Endodermal cell (in vitro differentiated cells): ENCODE measurements around the gene KIAA0513. TPM values are rescaled to one million over a fixed set of nuclear protein-coding genes. Genes with fewer than 3 reads are reported as not detected.
"Not testable (repeated sequence)": the region's sequence is repeated elsewhere in the genome, so short reads cannot be mapped to it uniquely, and the experiment has no call there.

Source experiments
- DNase-seq: peaks from one replicate; pipeline ENCODE4 v3.0.0-alpha.2; 2017
- H3K27ac ChIP-seq: 2 replicates; pipeline ENCODE4 v1.5.1; 2013; ENCODE audit warnings: mild to moderate bottlenecking, low read depth, low read length, moderate library complexity
- H3K27me3 ChIP-seq: 2 replicates; pipeline ENCODE4 v1.6.1; 2013; ENCODE audit warnings: mild to moderate bottlenecking, low read length, moderate library complexity; ENCODE audit not compliant: insufficient read depth, control insufficient read depth, poor library complexity, severe bottlenecking
- H3K36me3 ChIP-seq: 2 replicates; pipeline ENCODE4 v1.7.0; 2013; ENCODE audit warnings: mild to moderate bottlenecking, low read length, moderate library complexity; ENCODE audit not compliant: control insufficient read depth, insufficient read depth
- H3K4me1 ChIP-seq: one replicate; pipeline ENCODE4 v1.7.0; 2013; ENCODE audit warnings: low read length; ENCODE audit not compliant: control insufficient read depth, insufficient read depth
- H3K4me3 ChIP-seq: 2 replicates; pipeline ENCODE4 v1.5.1; 2013; ENCODE audit warnings: mild to moderate bottlenecking, low read length, moderate library complexity
- H3K9ac ChIP-seq: 2 replicates; pipeline ENCODE4 v1.6.1; 2013; ENCODE audit warnings: mild to moderate bottlenecking, low read length, moderate library complexity; ENCODE audit not compliant: poor library complexity, severe bottlenecking; ENCODE audit errors: extremely low read depth
- H3K9me3 ChIP-seq: 2 replicates; pipeline ENCODE4 v1.6.1; 2013; ENCODE audit warnings: mild to moderate bottlenecking, low read length, moderate library complexity; ENCODE audit not compliant: control insufficient read depth
- H3K27ac Mint-ChIP-seq: 2 replicates; pipeline ENCODE4 v1.8.0; 2020; ENCODE audit warnings: mixed read lengths
- H3K27me3 Mint-ChIP-seq: 2 replicates; pipeline ENCODE4 v1.8.0; 2021; ENCODE audit warnings: mild to moderate bottlenecking, mixed read lengths; ENCODE audit not compliant: insufficient read depth
- H3K36me3 Mint-ChIP-seq: 2 replicates; pipeline ENCODE4 v1.8.0; 2020; ENCODE audit warnings: low read depth, mixed read lengths
- H3K4me1 Mint-ChIP-seq: 2 replicates; pipeline ENCODE4 v1.8.0; 2020; ENCODE audit warnings: mixed read lengths
- H3K4me3 Mint-ChIP-seq: 2 replicates; pipeline ENCODE4 v1.8.0; 2020; ENCODE audit warnings: mild to moderate bottlenecking, moderate library complexity, mixed read lengths
- H3K9me3 Mint-ChIP-seq: 2 replicates; pipeline ENCODE4 v1.8.0; 2020; ENCODE audit warnings: mild to moderate bottlenecking, mixed read lengths
- WGBS, 2 experiments: methylation state at CpG; one replicate each; pipeline versions ENCODE4 v1.1.5 to v1.1.7; 2013; ENCODE audit warnings: missing lambda C conversion rate in 2 of 2, mixed read lengths in 1 of 2; ENCODE audit not compliant: insufficient coverage in 1 of 2, insufficient read length in 1 of 2; 5-methylcytosine and 5-hydroxymethylcytosine counted together
- total RNA-seq, 2 donors: library from RNA; stranded (reverse); fragmentation: NEBNext Ultra II Directional in 1 of 2; extraction: Animal tissue kit (Norgen Biotek cat#: 25700) in 1 of 2; gene quantifications; 2 replicates in 1 of 2; 3 replicates in 1 of 2; pipeline ENCODE4 v1.2.1, GENCODE V29; 2021
- TF ChIP-seq, protein P1 (sequence below): fragments of 200-600 bp; sonication (generic); conservative IDR thresholded peaks from 2 replicates; pipeline ENCODE4 v1.5.0; 2021; ENCODE audit warnings: antibody characterized with exemption, mild to moderate bottlenecking

The KIAA0513 gene
- total RNA-seq, 2 donors from 2014 or later = 9.2 to 16.0 TPM

DNA sequence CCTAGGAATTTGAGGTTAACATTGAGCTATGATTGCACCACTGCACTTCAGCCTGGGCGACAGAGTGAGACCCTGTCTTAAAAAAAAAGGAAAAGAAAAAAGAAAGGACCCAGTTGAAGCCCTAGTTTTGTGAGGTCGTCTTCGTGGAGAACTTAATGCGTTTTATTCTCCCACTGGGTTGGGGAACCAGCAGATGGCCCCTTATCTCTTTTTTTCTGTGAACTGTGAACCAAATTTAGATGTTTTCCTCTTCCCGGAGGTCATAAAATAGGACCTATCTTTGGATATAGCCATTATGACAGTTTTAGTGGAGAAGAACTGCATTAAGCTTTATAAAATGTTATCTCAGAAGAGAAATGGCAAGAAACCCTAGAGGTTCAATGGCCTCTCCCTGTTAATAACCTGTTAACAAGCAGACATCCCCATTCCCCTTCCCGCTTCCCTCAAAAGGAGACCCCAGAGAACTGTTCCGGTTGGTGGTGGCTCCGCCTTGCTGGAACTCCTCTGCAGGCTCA, 23.5 kb downstream of the KIAA0513 start:
- H3K9me3 ChIP-seq = no peaks in the 10 kb centered on the region
- DNase-seq = no peak
- Mint-ChIP-seq H3K4me1 (peaks cover 24% of the 10 kb centered on the region), H3K27me3 (no peaks in the 10 kb centered on the region), H3K4me3 (no peak overlapping the region), H3K36me3 (no peaks in the 10 kb centered on the region), H3K9me3 (no peaks in the 10 kb centered on the region), H3K27ac (no peak overlapping the region)
- TF ChIP-seq, protein P1, sequence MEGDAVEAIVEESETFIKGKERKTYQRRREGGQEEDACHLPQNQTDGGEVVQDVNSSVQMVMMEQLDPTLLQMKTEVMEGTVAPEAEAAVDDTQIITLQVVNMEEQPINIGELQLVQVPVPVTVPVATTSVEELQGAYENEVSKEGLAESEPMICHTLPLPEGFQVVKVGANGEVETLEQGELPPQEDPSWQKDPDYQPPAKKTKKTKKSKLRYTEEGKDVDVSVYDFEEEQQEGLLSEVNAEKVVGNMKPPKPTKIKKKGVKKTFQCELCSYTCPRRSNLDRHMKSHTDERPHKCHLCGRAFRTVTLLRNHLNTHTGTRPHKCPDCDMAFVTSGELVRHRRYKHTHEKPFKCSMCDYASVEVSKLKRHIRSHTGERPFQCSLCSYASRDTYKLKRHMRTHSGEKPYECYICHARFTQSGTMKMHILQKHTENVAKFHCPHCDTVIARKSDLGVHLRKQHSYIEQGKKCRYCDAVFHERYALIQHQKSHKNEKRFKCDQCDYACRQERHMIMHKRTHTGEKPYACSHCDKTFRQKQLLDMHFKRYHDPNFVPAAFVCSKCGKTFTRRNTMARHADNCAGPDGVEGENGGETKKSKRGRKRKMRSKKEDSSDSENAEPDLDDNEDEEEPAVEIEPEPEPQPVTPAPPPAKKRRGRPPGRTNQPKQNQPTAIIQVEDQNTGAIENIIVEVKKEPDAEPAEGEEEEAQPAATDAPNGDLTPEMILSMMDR = no peak
- no peak overlapping the region for H3K4me3 ChIP-seq
- H3K36me3 ChIP-seq = no peaks in the 10 kb centered on the region
- H3K9ac ChIP-seq = no peak overlapping the region
- H3K27ac ChIP-seq = no peak overlapping the region
- 91 to 92% methylated on average over 8 of the region's 8 CpGs for WGBS, 2 experiments
- peaks cover 8% of the 10 kb centered on the region for H3K4me1 ChIP-seq
- H3K27me3 ChIP-seq = no peaks in the 10 kb centered on the region

DNA sequence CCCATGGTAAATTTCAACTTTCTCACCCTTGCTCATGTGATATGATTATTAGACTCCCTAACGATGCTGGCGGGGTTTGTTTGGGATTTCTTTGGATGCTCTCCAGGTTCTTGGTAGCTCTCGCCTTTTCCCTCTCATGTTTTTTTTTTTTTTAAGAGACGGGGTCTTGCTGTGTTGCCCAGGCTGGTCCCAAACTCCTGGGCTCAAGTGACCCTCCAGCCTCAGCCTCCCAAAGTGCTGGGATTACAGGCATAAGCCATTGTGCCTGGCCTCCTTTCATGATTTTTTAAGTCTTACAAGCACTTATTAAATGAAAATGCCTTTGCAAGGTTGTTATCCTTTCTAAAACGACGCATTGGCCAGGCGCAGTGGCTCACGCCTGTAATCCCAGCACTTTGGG, 24.1 kb downstream of the KIAA0513 start:
- Mint-ChIP-seq H3K9me3 (no peaks in the 10 kb centered on the region), H3K4me3 (no peak overlapping the region), H3K4me1 (peaks cover 26% of the 10 kb centered on the region), H3K36me3 (no peaks in the 10 kb centered on the region), H3K27me3 (no peaks in the 10 kb centered on the region), H3K27ac (no peak overlapping the region)
- DNase-seq = no peak
- no peaks in the 10 kb centered on the region for H3K9me3 ChIP-seq
- WGBS, 2 experiments = 89 to 94% methylated on average over 6 to 8 of the region's 8 CpGs
- TF ChIP-seq, protein P1 = no peak
- no peaks in the 10 kb centered on the region for H3K27me3 ChIP-seq
- H3K4me1 ChIP-seq = peaks cover 9% of the 10 kb centered on the region
- H3K27ac ChIP-seq = no peak overlapping the region
- no peak overlapping the region for H3K9ac ChIP-seq
- no peak overlapping the region for H3K4me3 ChIP-seq
- no peaks in the 10 kb centered on the region for H3K36me3 ChIP-seq

DNA sequence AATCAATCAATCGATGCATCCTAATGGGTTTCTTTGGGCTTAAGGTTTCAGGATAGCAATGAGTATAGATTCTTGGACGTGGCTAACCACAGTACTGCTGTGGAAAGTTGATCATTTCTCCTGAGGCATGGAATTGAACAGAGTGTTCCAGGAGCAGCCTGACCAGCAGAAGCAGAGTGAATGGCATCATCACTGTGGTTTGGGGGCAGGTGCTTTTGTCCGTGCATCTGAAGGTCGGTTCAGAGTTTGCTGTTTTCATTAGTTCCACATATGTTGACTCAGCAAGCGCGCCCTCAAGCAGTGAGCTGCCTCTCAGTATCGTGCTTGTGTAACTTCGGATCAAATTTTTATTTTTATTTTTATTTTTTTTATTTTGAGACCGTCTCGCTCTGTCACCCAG, 24.9 kb downstream of the KIAA0513 start:
- no peak overlapping the region for H3K27ac Mint-ChIP-seq
- H3K4me3 Mint-ChIP-seq = no peak overlapping the region
- WGBS, 2 experiments = 95 to 97% methylated on average over 9 to 10 of the region's 10 CpGs
- Histone ChIP-seq H3K9me3 (no peaks in the 10 kb centered on the region), H3K4me3 (no peak overlapping the region), H3K36me3 (no peaks in the 10 kb centered on the region), H3K4me1 (peaks cover 9% of the 10 kb centered on the region), H3K9ac (no peak overlapping the region), H3K27me3 (no peaks in the 10 kb centered on the region), H3K27ac (no peak overlapping the region)
- DNase-seq = no peak
- peaks cover 17% of the 10 kb centered on the region for H3K4me1 Mint-ChIP-seq
- TF ChIP-seq, protein P1 = no peak
- no peaks in the 10 kb centered on the region for H3K36me3 Mint-ChIP-seq
- H3K9me3 Mint-ChIP-seq = no peaks in the 10 kb centered on the region
- H3K27me3 Mint-ChIP-seq = no peaks in the 10 kb centered on the region

DNA sequence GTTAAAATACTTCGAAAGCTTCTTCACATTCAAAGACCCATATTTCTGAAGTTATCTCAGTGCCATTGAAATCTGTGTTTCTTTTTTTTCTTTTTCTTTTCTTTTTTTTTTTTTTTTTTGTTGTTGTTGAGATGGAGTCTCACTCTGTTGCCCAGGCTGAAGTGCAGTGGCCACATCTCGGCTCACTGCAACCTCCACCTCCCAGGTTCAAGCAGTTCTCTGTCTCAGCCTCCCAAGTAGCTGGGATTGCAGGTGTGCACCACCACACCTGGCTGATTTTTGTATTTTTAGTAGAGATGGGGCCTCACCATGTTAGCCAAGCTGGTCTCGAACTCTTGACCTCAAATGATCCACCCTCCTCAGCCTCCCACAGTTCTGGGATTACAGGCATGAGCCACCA, 26.7 kb downstream of the KIAA0513 start:
- H3K9me3 Mint-ChIP-seq, H3K27me3 ChIP-seq, H3K9me3 ChIP-seq, DNase-seq, H3K4me1 ChIP-seq, H3K4me3 ChIP-seq, H3K27me3 Mint-ChIP-seq, H3K36me3 Mint-ChIP-seq, H3K27ac ChIP-seq, H3K9ac ChIP-seq, H3K36me3 ChIP-seq, H3K27ac Mint-ChIP-seq, H3K4me3 Mint-ChIP-seq: not testable (repeated sequence)
- 75 to 98% methylated on average over 1 to 2 of the region's 3 CpGs for WGBS, 2 experiments
- peaks cover 16% of the 10 kb centered on the region for H3K4me1 Mint-ChIP-seq
